CD14-positive monocyte (primary cell): ENCODE measurements around the gene MRGPRD. TPM values are rescaled to one million over a fixed set of nuclear protein-coding genes. Genes with fewer than 3 reads are reported as not detected.
A peak's percentile ranks its signal among the peaks of the same experiment; 100 is the strongest.

ENCODE experiments used
- DNase-seq, 3 donors: peaks; one replicate each; pipeline ENCODE4 v3.0.0-alpha.2; 2011 to 2022
- H2AFZ ChIP-seq: 2 replicates; pipeline ENCODE4 v1.6.0; 2012; ENCODE audit warnings: mild to moderate bottlenecking, low read depth, low read length, inconsistent platforms; ENCODE audit not compliant: insufficient read depth, poor library complexity, severe bottlenecking
- H3K27ac ChIP-seq, 2 donors: 1 replicate in 1 of 2; 2 replicates in 1 of 2; pipeline ENCODE4 v1.5.1; 2012 to 2013; ENCODE audit warnings: low read length in 2 of 2, control low read depth in 1 of 2, inconsistent platforms in 1 of 2, low read depth in 1 of 2, mild to moderate bottlenecking in 1 of 2
- H3K27me3 ChIP-seq, 2 donors: one replicate each; pipeline versions ENCODE4 v1.6.0 to v1.6.1; 2011 to 2013; ENCODE audit warnings: low read length in 2 of 2; ENCODE audit not compliant: control insufficient read depth in 2 of 2, insufficient read depth in 2 of 2
- H3K36me3 ChIP-seq, 2 donors: replicated peaks in 1 of 2; 1 replicate in 1 of 2; 2 replicates in 1 of 2; pipeline versions ENCODE4 v1.5.1 to v1.6.1; 2012 to 2013; ENCODE audit warnings: low read length in 2 of 2, control low read depth in 1 of 2, inconsistent platforms in 1 of 2, mild to moderate bottlenecking in 1 of 2; ENCODE audit not compliant: insufficient read depth in 2 of 2, control insufficient read depth in 1 of 2
- H3K4me1 ChIP-seq, 2 donors: 1 replicate in 1 of 2; 2 replicates in 1 of 2; pipeline versions ENCODE4 v1.5.1 to v1.6.1; 2012 to 2013; ENCODE audit warnings: low read length in 2 of 2, control low read depth in 1 of 2, inconsistent platforms in 1 of 2, mild to moderate bottlenecking in 1 of 2, moderate library complexity in 1 of 2; ENCODE audit not compliant: insufficient read depth in 2 of 2, control insufficient read depth in 1 of 2
- H3K4me2 ChIP-seq: replicated peaks from 2 replicates; pipeline ENCODE3; 2012; ENCODE audit warnings: low read length, moderate library complexity, mild to moderate bottlenecking; ENCODE audit not compliant: poor library complexity, severe bottlenecking; ENCODE audit errors: extremely low read depth
- H3K4me3 ChIP-seq, 3 experiments: fragments of 200-600 bp in 1 of 3; sonication (generic) in 1 of 3; replicated peaks in 1 of 3; 1 replicate in 2 of 3; 2 replicates in 1 of 3; pipeline ENCODE4 v1.5.1; 2011 to 2013; ENCODE audit warnings: low read length in 3 of 3, mild to moderate bottlenecking in 3 of 3, control low read depth in 2 of 3, low read depth in 2 of 3, inconsistent platforms in 1 of 3, moderate library complexity in 1 of 3
- H3K79me2 ChIP-seq: 2 replicates; pipeline ENCODE4 v1.6.0; 2012; ENCODE audit warnings: mild to moderate bottlenecking, control low read depth, inconsistent platforms, low read length, moderate library complexity; ENCODE audit not compliant: insufficient read depth
- H3K9ac ChIP-seq: 2 replicates; pipeline ENCODE4 v1.6.0; 2017; ENCODE audit warnings: low read length, mild to moderate bottlenecking; ENCODE audit not compliant: insufficient read depth, poor library complexity, severe bottlenecking
- H3K9me3 ChIP-seq, 2 donors: replicated peaks in 1 of 2; 1 replicate in 1 of 2; 2 replicates in 1 of 2; pipeline versions ENCODE4 v1.5.1 to v1.6.1; 2012 to 2013; ENCODE audit warnings: low read length in 2 of 2, control low read depth in 1 of 2; ENCODE audit not compliant: control insufficient read depth in 1 of 2, insufficient read depth in 1 of 2
- H4K20me1 ChIP-seq: 2 replicates; pipeline ENCODE4 v1.6.0; 2012; ENCODE audit warnings: mild to moderate bottlenecking, low read length, control low read depth, moderate library complexity; ENCODE audit not compliant: insufficient read depth
- H3K27ac Mint-ChIP-seq, 7 donors: one replicate each; pipeline ENCODE4 v1.8.0; 2020; ENCODE audit warnings: mild to moderate bottlenecking in 7 of 7, mixed read lengths in 7 of 7, moderate library complexity in 6 of 7, inconsistent platforms in 2 of 7
- H3K27me3 Mint-ChIP-seq, 3 donors: one replicate each; pipeline ENCODE4 v1.8.0; 2021 to 2022; ENCODE audit warnings: low read depth in 3 of 3, mild to moderate bottlenecking in 3 of 3, mixed read lengths in 3 of 3, moderate library complexity in 3 of 3, inconsistent platforms in 1 of 3
- H3K36me3 Mint-ChIP-seq, 2 donors: one replicate each; pipeline ENCODE4 v1.8.0; 2020; ENCODE audit warnings: mixed read lengths in 2 of 2, inconsistent platforms in 1 of 2, mild to moderate bottlenecking in 1 of 2
- H3K4me1 Mint-ChIP-seq: one replicate; pipeline ENCODE4 v1.8.0; 2020; ENCODE audit warnings: mild to moderate bottlenecking, mixed read lengths
- H3K4me3 Mint-ChIP-seq, 2 donors: one replicate each; pipeline ENCODE4 v1.8.0; 2020; ENCODE audit warnings: mild to moderate bottlenecking in 2 of 2, mixed read lengths in 2 of 2, moderate library complexity in 1 of 2
- H3K9me3 Mint-ChIP-seq, 7 donors: one replicate each; pipeline ENCODE4 v1.8.0; 2020 to 2022; ENCODE audit warnings: mixed read lengths in 7 of 7, mild to moderate bottlenecking in 6 of 7, moderate library complexity in 6 of 7, inconsistent platforms in 2 of 7
- WGBS: methylation state at CpG from one replicate; pipeline ENCODE4 v1.1.5; 2013; ENCODE audit warnings: missing lambda C conversion rate; ENCODE audit not compliant: insufficient coverage; 5-methylcytosine and 5-hydroxymethylcytosine counted together
- intact Hi-C, 2 donors: fragments of 100-400 bp; cut with micrococcal nuclease; formaldehyde crosslinking; loops; one replicate each; pipeline versions ENCODE4 v1.15.0 to v1.15.1; 2023
- polyA plus RNA-seq, 3 donors: library from polyadenylated mRNA; depleted of rRNA in 1 of 3; unstranded in 2 of 3; stranded (reverse) in 1 of 3; fragments of 300-500 nt in 2 of 3; fragments of >200 nt in 1 of 3; fragmentation: Illumina TruSeq in 2 of 3; gene quantifications; 1 replicate in 2 of 3; 2 replicates in 1 of 3; pipeline ENCODE4 v1.2.3, GENCODE V29; 2012 to 2021
- TF ChIP-seq, protein P1 (sequence below): fragments of 200-600 bp; IDR thresholded peaks from one replicate; pipeline ENCODE4 v1.8.0; 2022; ENCODE audit warnings: antibody characterized with exemption, mild to moderate bottlenecking

MRGPRD gene
- polyA plus RNA-seq, 3 donors, result not detected

DNA sequence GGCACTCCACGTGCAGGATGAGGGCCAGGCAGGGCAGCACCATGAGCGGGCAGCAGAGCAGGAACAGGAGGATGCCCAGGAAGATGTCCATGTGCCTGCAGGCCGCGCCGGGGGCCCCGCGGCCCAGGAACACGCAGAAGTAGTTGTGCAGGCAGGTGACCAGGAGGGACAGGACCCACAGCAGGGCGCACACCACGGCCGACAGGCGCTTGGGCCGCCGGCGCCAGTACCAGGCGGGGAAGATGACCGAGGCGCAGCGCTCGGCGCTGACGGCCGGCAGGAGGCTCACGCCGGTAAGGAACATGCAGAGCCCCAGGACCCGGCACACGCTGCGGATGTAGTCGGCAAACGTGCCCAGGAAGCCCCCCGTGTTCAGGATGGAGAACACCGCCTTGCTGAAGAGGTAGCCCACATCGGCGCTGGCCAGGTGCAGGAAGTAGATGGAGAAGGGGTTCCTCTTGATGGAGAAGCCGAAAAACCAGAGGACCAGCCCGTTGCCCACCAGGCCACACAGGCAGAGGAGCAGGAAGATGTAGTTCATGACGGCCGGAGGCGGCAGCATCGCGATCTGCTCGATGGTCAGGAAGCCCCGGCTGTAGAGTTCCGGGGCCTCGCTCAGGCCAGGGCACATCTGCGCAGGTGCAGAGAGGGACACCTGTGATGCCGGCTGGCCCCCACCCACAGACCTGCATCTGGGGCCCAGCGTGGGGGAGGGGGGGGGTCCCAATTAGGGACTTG, 25.0 kb upstream of the MRGPRD start:
- Mint-ChIP-seq H3K9me3 (peaks cover 0 to 2% (median 0%) of the 10 kb centered on the region in 7 donors), H3K27ac (peak overlapping the region in 1 of 7 donors; percentile 62), H3K4me3 (peak overlapping the region in 1 of 2 donors; percentile 52), H3K4me1 (peaks cover 29% of the 10 kb centered on the region), H3K36me3 (no peaks in the 10 kb centered on the region), H3K27me3 (peaks cover 12 to 45% (median 35%) of the 10 kb centered on the region in 3 donors)
- TF ChIP-seq, protein P1, sequence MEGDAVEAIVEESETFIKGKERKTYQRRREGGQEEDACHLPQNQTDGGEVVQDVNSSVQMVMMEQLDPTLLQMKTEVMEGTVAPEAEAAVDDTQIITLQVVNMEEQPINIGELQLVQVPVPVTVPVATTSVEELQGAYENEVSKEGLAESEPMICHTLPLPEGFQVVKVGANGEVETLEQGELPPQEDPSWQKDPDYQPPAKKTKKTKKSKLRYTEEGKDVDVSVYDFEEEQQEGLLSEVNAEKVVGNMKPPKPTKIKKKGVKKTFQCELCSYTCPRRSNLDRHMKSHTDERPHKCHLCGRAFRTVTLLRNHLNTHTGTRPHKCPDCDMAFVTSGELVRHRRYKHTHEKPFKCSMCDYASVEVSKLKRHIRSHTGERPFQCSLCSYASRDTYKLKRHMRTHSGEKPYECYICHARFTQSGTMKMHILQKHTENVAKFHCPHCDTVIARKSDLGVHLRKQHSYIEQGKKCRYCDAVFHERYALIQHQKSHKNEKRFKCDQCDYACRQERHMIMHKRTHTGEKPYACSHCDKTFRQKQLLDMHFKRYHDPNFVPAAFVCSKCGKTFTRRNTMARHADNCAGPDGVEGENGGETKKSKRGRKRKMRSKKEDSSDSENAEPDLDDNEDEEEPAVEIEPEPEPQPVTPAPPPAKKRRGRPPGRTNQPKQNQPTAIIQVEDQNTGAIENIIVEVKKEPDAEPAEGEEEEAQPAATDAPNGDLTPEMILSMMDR, result no peak
- Histone ChIP-seq H3K4me2 (no peak overlapping the region), H3K36me3 (no peaks in the 10 kb centered on the region), H4K20me1 (no peaks in the 10 kb centered on the region), H3K4me3 (no peak overlapping the region), H3K9ac (no peak overlapping the region), H3K27ac (no peak overlapping the region), H3K9me3 (no peaks in the 10 kb centered on the region), H2AFZ (no peak overlapping the region), H3K27me3 (peaks cover 0 to 9% of the 10 kb centered on the region in 2 donors), H3K4me1 (peaks cover 11 to 34% of the 10 kb centered on the region in 2 donors), H3K79me2 (no peaks in the 10 kb centered on the region)
- intact Hi-C loops, result loop anchor here in 1 of 2 donors (10.0 kb wide), 1 partner anchor 79 kb away; no protein-coding TSS in a partner anchor
- 80% methylated on average over 41 of the region's 48 CpGs for WGBS
- DNase-seq, result no peak

DNA sequence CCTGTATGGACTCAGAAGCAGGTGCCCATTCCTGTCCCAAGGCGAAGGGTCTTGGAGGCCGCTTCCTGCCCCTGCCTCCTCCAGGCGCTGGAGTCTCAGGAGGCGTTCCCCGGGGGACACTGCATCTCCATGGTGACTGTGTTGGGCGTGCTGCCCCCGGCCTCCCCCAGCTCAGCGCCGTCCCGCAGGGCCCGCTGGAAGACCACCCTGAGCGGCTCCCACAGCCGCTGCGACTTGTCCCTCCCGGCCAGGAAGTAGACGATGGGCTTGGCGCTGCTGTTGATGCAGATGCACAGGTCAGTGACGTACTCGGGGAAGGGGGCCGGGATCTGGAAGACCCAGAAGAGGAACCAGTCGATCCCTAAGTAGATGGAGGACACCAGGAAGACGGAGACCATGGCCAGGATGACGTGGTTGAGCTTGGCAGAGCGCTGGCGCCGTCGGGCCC, 24.4 kb upstream of the MRGPRD start:
- Histone ChIP-seq H4K20me1 (no peaks in the 10 kb centered on the region), H2AFZ (no peak overlapping the region), H3K36me3 (no peaks in the 10 kb centered on the region), H3K27ac (no peak overlapping the region), H3K4me2 (no peak overlapping the region), H3K9ac (no peak overlapping the region), H3K4me3 (no peak overlapping the region), H3K27me3 (peaks cover 0 to 3% of the 10 kb centered on the region in 2 donors), H3K79me2 (no peaks in the 10 kb centered on the region), H3K4me1 (peaks cover 5 to 28% of the 10 kb centered on the region in 2 donors), H3K9me3 (no peaks in the 10 kb centered on the region)
- Mint-ChIP-seq H3K4me3 (peak overlapping the region in 1 of 2 donors; percentile 52), H3K27ac (peak overlapping the region in 1 of 7 donors; percentile 30), H3K4me1 (peaks cover 23% of the 10 kb centered on the region), H3K36me3 (no peaks in the 10 kb centered on the region), H3K9me3 (peaks cover 0 to 2% (median 0%) of the 10 kb centered on the region in 7 donors), H3K27me3 (peaks cover 15 to 40% (median 32%) of the 10 kb centered on the region in 3 donors)
- DNase-seq, result no peak
- TF ChIP-seq, protein P1, result no peak
- intact Hi-C loops, result loop anchor here in 1 of 2 donors (10.0 kb wide), 1 partner anchor 80 kb away; no protein-coding TSS in a partner anchor
- 92% methylated on average over 27 of the region's 27 CpGs for WGBS
